GM12872 (cell line): Measurements from ENCODE around the gene ZFHX3.

Experiments
- CTCF ChIP-seq: IDR thresholded peaks from 3 replicates; pipeline ENCODE4 v1.5.1; 2011; ENCODE audit warnings: low read depth, mild to moderate bottlenecking, low read length, moderate library complexity; ENCODE audit not compliant: insufficient read depth

ZFHX3 gene

GRCh38 chr16:72808754-72809153 lies 239.2 kb downstream of the ZFHX3 start:
- TF ChIP-seq CTCF: no peak

GRCh38 chr16:72807245-72807644 lies 240.7 kb downstream of the ZFHX3 start:
- no peak for TF ChIP-seq CTCF

GRCh38 chr16:72805486-72805885 lies 242.4 kb downstream of the ZFHX3 start:
- TF ChIP-seq CTCF: no peak

GRCh38 chr16:72800524-72801161 lies 247.3 kb downstream of the ZFHX3 start:
- no peak for TF ChIP-seq CTCF

GRCh38 chr16:72798264-72798663 lies 249.7 kb downstream of the ZFHX3 start:
- no peak for TF ChIP-seq CTCF

GRCh38 chr16:72797621-72798020 lies 250.3 kb downstream of the ZFHX3 start:
- TF ChIP-seq CTCF: no peak

- no peak for TF ChIP-seq CTCF
Observed at GRCh38 chr16:72796222-72796621, 251.7 kb downstream of the ZFHX3 start.
